IMR-90 (cell line): ENCODE results near the gene ETV6.

ENCODE experiments used
- CEBPB ChIP-seq: IDR thresholded peaks from 2 replicates; pipeline ENCODE4 v1.6.1; 2012; ENCODE audit warnings: low read depth, low read length, improper control_type of control experiment
- CHD1 ChIP-seq: IDR thresholded peaks from 2 replicates; pipeline ENCODE4 v1.6.1; 2012; ENCODE audit warnings: low read depth, low read length, improper control_type of control experiment
- MAZ ChIP-seq: IDR thresholded peaks from 2 replicates; pipeline ENCODE4 v1.6.1; 2012; ENCODE audit warnings: low read depth, mild to moderate bottlenecking, low read length, improper control_type of control experiment, moderate library complexity, borderline replicate concordance
- MXI1 ChIP-seq: IDR thresholded peaks from 2 replicates; pipeline ENCODE4 v1.6.1; 2012; ENCODE audit warnings: low read depth, mild to moderate bottlenecking, low read length, moderate library complexity, borderline replicate concordance
- POLR2A ChIP-seq: IDR thresholded peaks from 2 replicates; pipeline ENCODE4 v1.6.1; 2012; ENCODE audit warnings: mild to moderate bottlenecking, low read depth, low read length
- RAD21 ChIP-seq: IDR thresholded peaks from 2 replicates; pipeline ENCODE4 v1.6.1; 2012; ENCODE audit warnings: low read length, improper control_type of control experiment
- RCOR1 ChIP-seq: IDR thresholded peaks from 2 replicates; pipeline ENCODE4 v1.6.1; 2012; ENCODE audit warnings: mild to moderate bottlenecking, low read length, improper control_type of control experiment; ENCODE audit not compliant: insufficient replicate concordance
- RFX5 ChIP-seq: IDR thresholded peaks from 2 replicates; pipeline ENCODE4 v1.8.0; 2012; ENCODE audit warnings: low read depth, mild to moderate bottlenecking, low read length, moderate library complexity
- SMC3 ChIP-seq: fragments of 150-350 bp; IDR thresholded peaks from 2 replicates; pipeline ENCODE4 v1.6.1; 2016; ENCODE audit warnings: low read depth, mild to moderate bottlenecking, antibody characterized with exemption, low read length, moderate library complexity
- TF ChIP-seq, protein P1 (sequence below): conservative IDR thresholded peaks from 2 replicates; pipeline ENCODE4 v1.5.1; 2012; ENCODE audit warnings: mild to moderate bottlenecking, low read depth, low read length, improper control_type of control experiment

DNA sequence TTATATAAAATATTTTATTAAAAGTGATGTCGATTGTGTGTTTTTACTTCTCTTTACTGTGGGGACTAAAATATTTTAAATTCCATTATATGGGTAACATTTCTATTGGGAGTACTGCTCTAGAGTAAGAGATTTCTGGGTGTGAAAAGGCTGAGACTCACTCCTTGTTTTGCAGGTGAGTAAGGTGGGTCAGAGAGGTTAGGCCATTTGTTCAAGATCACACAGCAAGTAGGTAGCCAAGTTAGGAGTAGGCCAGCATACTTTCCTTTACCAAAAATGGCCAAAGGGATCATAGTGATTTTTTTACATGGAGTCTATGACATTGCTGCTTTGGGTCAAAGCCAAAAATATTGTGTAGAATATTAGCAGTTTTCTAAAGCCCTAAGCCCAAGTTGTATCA lies 138.0 kb downstream of the ETV6 start:
- TF ChIP-seq, protein P1, sequence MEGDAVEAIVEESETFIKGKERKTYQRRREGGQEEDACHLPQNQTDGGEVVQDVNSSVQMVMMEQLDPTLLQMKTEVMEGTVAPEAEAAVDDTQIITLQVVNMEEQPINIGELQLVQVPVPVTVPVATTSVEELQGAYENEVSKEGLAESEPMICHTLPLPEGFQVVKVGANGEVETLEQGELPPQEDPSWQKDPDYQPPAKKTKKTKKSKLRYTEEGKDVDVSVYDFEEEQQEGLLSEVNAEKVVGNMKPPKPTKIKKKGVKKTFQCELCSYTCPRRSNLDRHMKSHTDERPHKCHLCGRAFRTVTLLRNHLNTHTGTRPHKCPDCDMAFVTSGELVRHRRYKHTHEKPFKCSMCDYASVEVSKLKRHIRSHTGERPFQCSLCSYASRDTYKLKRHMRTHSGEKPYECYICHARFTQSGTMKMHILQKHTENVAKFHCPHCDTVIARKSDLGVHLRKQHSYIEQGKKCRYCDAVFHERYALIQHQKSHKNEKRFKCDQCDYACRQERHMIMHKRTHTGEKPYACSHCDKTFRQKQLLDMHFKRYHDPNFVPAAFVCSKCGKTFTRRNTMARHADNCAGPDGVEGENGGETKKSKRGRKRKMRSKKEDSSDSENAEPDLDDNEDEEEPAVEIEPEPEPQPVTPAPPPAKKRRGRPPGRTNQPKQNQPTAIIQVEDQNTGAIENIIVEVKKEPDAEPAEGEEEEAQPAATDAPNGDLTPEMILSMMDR = no peak
- TF ChIP-seq RAD21 = no peak
- TF ChIP-seq CHD1 = no peak
- TF ChIP-seq POLR2A = no peak
- TF ChIP-seq RFX5 = no peak
- no peak for TF ChIP-seq CEBPB
- no peak for TF ChIP-seq MXI1
- TF ChIP-seq SMC3 = no peak
- no peak for TF ChIP-seq RCOR1
- no peak for TF ChIP-seq MAZ
